ENCODE data around the gene SFXN2. TPM values are rescaled to one million over a fixed set of nuclear protein-coding genes. Genes with fewer than 3 reads are reported as not detected.

The SFXN2 gene
- total RNA-seq, 5 donors from 2014 or later (not counting 1 experiment from before 2014, with no cell fraction given) = 9.2 to 32.6 (median 22.6) TPM

GRCh38 chr10:102773320-102773719, 58.9 kb downstream of the SFXN2 start:
- ChIA-PET CTCF (no interaction called here), POLR2A (interaction anchor here in 1 of 2 donors (0.7 kb wide), 1 partner anchor 114 kb away, joined by 6 read pairs; no protein-coding TSS in a partner anchor)
- H3K9me3 ChIP-seq = no peaks in the 10 kb centered on the region
- no peak overlapping the region for H3K27ac ChIP-seq (ENCODE audit: low read length)
- Mint-ChIP-seq H3K4me1 (peaks cover 68 to 71% (median 70%) of the 10 kb centered on the region in 3 donors), H3K9me3 (no peaks in the 10 kb centered on the region), H3K36me3 (peaks cover 9% of the 10 kb centered on the region), H3K27me3 (no peaks in the 10 kb centered on the region), H3K4me3 (peak overlapping the region in 1 of 3 donors; percentile 38), H3K27ac (no peak overlapping the region)
- ATAC-seq (replicated peaks in 1 of 4) (no peak), DNase-seq (no peak)
- peaks cover 12 to 43% of the 10 kb centered on the region in 2 experiments for H3K4me1 ChIP-seq (ENCODE audit: control insufficient read depth in 1 of 2, extremely low read depth in 1 of 2, insufficient read depth in 2 of 2, low read length in 2 of 2)
- peaks cover 0 to 2% of the 10 kb centered on the region in 2 donors for H3K36me3 ChIP-seq (ENCODE audit: control insufficient read depth in 2 of 2, extremely low read depth in 1 of 2, insufficient read depth in 1 of 2, low read length in 1 of 2)
- no peaks in the 10 kb centered on the region for H3K27me3 ChIP-seq (replicated peaks in 1 of 2; ENCODE audit: control insufficient read depth in 2 of 2, extremely low read depth in 1 of 2, insufficient read depth in 2 of 2, low read length in 1 of 2)
- no peak overlapping the region for H3K4me3 ChIP-seq (ENCODE audit: control insufficient read depth in 1 of 2, extremely low read depth in 1 of 2, low read length in 1 of 2)
- WGBS (ENCODE audit: insufficient coverage) = 83% methylated on average over 1 of the region's 1 CpG

GRCh38 chr10:102773986-102774385, 59.5 kb downstream of the SFXN2 start:
- Histone ChIP-seq H3K4me3 (ENCODE audit: control insufficient read depth in 1 of 2, extremely low read depth in 1 of 2, low read length in 1 of 2) (no peak overlapping the region), H3K36me3 (ENCODE audit: control insufficient read depth in 2 of 2, extremely low read depth in 1 of 2, insufficient read depth in 1 of 2, low read length in 1 of 2) (peaks cover 0 to 2% of the 10 kb centered on the region in 2 donors), H3K4me1 (ENCODE audit: control insufficient read depth in 1 of 2, extremely low read depth in 1 of 2, insufficient read depth in 2 of 2, low read length in 2 of 2) (peaks cover 12 to 43% of the 10 kb centered on the region in 2 experiments), H3K9me3 (no peaks in the 10 kb centered on the region), H3K27me3 (replicated peaks in 1 of 2; ENCODE audit: control insufficient read depth in 2 of 2, extremely low read depth in 1 of 2, insufficient read depth in 2 of 2, low read length in 1 of 2) (no peaks in the 10 kb centered on the region), H3K27ac (ENCODE audit: low read length) (no peak overlapping the region)
- peaks cover 9% of the 10 kb centered on the region for H3K36me3 Mint-ChIP-seq
- peaks cover 71 to 73% (median 73%) of the 10 kb centered on the region in 3 donors for H3K4me1 Mint-ChIP-seq
- no peak overlapping the region for H3K27ac Mint-ChIP-seq
- no peaks in the 10 kb centered on the region for H3K27me3 Mint-ChIP-seq
- ChIA-PET POLR2A (no interaction called here), CTCF (no interaction called here)
- H3K9me3 Mint-ChIP-seq = no peaks in the 10 kb centered on the region
- peak in 3 of 4 experiments; percentile 32 to 64 (median 41) for ATAC-seq (replicated peaks in 1 of 4)
- DNase-seq = peak in 23 of 35 experiments; percentile 1 to 49 (median 18)
- H3K4me3 Mint-ChIP-seq = peak overlapping the region in 1 of 3 donors; percentile 38
- WGBS (ENCODE audit: insufficient coverage) = 80% methylated on average over 4 of the region's 5 CpGs

DNA sequence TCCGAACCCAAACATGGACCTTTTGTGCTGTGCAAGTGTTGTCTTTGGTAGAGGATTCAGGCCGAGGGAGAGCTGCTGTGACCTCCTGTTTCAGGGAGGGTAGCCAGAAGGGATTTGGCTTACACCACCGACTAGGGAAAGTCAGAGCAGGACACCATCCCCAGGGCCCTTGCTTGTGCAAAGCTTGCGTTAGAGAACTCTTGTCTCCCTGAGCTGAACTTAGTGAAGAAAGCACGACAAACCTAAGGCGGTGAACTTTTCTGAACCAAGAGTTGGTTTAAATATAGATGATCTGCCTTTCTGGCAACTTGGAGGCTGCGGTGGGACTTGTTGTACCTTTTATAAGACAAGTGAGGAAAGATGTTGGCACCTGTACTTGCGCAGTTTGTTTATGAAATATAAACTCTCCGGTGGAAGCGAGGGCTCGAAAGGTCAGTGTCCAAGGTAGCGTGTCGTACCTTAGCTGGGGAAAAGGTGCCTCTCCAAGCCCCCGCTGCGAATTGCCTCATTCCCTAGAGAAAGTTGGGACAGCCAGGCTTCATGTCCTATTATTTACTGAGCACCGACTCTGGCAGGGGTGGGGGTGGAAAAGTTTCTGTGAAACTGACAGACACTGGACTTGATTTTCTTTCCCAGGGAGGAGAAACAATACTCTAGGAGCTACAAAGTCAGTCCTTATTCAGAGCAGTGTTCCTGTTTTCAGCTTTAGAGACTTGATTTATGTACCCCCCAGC, 60.9 kb downstream of the SFXN2 start:
- Mint-ChIP-seq H3K27me3 (no peaks in the 10 kb centered on the region), H3K4me3 (peak overlapping the region; percentile 1 to 62 (median 43)), H3K36me3 (peaks cover 11% of the 10 kb centered on the region), H3K27ac (peak overlapping the region; percentile 27 to 55), H3K4me1 (peaks cover 66 to 69% (median 69%) of the 10 kb centered on the region in 3 donors), H3K9me3 (no peaks in the 10 kb centered on the region)
- no peaks in the 10 kb centered on the region for H3K27me3 ChIP-seq (replicated peaks in 1 of 2; ENCODE audit: control insufficient read depth in 2 of 2, extremely low read depth in 1 of 2, insufficient read depth in 2 of 2, low read length in 1 of 2)
- peaks cover 12 to 43% of the 10 kb centered on the region in 2 experiments for H3K4me1 ChIP-seq (ENCODE audit: control insufficient read depth in 1 of 2, extremely low read depth in 1 of 2, insufficient read depth in 2 of 2, low read length in 2 of 2)
- POLR2A ChIA-PET = interaction anchor here in 1 of 2 donors (0.6 kb wide), 1 partner anchor 21 kb away, joined by 7 read pairs; no protein-coding TSS in a partner anchor
- DNase-seq = no peak
- no peak for ATAC-seq (replicated peaks in 1 of 4)
- H3K4me3 ChIP-seq (ENCODE audit: control insufficient read depth in 1 of 2, extremely low read depth in 1 of 2, low read length in 1 of 2) = no peak overlapping the region
- peaks cover 3 to 5% of the 10 kb centered on the region in 2 donors for H3K36me3 ChIP-seq (ENCODE audit: control insufficient read depth in 2 of 2, extremely low read depth in 1 of 2, insufficient read depth in 1 of 2, low read length in 1 of 2)
- no peaks in the 10 kb centered on the region for H3K9me3 ChIP-seq
- CTCF ChIA-PET = interaction anchor here in 1 of 2 donors (0.6 to 1.0 kb wide), 4 partner anchors 22 to 1680 kb away, joined by 3 to 4 read pairs (median 4); no protein-coding TSS in a partner anchor
- no peak overlapping the region for H3K27ac ChIP-seq (ENCODE audit: low read length)
- 98% methylated on average over 15 of the region's 16 CpGs for WGBS (ENCODE audit: insufficient coverage)

GRCh38 chr10:102775935-102776669, 61.7 kb downstream of the SFXN2 start:
- Mint-ChIP-seq H3K4me1 (peaks cover 61 to 69% (median 67%) of the 10 kb centered on the region in 3 donors), H3K4me3 (peak overlapping the region; percentile 37 to 62 (median 43)), H3K9me3 (no peaks in the 10 kb centered on the region), H3K27ac (no peak overlapping the region), H3K36me3 (peaks cover 18% of the 10 kb centered on the region), H3K27me3 (no peaks in the 10 kb centered on the region)
- DNase-seq = peak in 31 of 35 experiments; percentile 4 to 66 (median 41)
- Histone ChIP-seq H3K9me3 (no peaks in the 10 kb centered on the region), H3K4me1 (ENCODE audit: control insufficient read depth in 1 of 2, extremely low read depth in 1 of 2, insufficient read depth in 2 of 2, low read length in 2 of 2) (peaks cover 12 to 43% of the 10 kb centered on the region in 2 experiments), H3K27me3 (replicated peaks in 1 of 2; ENCODE audit: control insufficient read depth in 2 of 2, extremely low read depth in 1 of 2, insufficient read depth in 2 of 2, low read length in 1 of 2) (no peaks in the 10 kb centered on the region), H3K27ac (ENCODE audit: low read length) (no peak overlapping the region), H3K36me3 (ENCODE audit: control insufficient read depth in 2 of 2, extremely low read depth in 1 of 2, insufficient read depth in 1 of 2, low read length in 1 of 2) (peaks cover 3 to 5% of the 10 kb centered on the region in 2 donors), H3K4me3 (ENCODE audit: control insufficient read depth in 1 of 2, extremely low read depth in 1 of 2, low read length in 1 of 2) (peak overlapping the region in 1 of 2 donors; percentile 5)
- ChIA-PET CTCF (interaction anchor here in 1 of 2 donors (0.6 kb wide), 2 partner anchors 31 to 704 kb away, joined by 3 to 4 read pairs; no protein-coding TSS in a partner anchor), POLR2A (interaction anchor here in 1 of 2 donors (0.6 kb wide), 1 partner anchor 22 kb away, joined by 7 read pairs; no protein-coding TSS in a partner anchor)
- peak; percentile 48 to 90 (median 62) for ATAC-seq (replicated peaks in 1 of 4)
- 56% methylated on average over 16 of the region's 17 CpGs for WGBS (ENCODE audit: insufficient coverage)

DNA sequence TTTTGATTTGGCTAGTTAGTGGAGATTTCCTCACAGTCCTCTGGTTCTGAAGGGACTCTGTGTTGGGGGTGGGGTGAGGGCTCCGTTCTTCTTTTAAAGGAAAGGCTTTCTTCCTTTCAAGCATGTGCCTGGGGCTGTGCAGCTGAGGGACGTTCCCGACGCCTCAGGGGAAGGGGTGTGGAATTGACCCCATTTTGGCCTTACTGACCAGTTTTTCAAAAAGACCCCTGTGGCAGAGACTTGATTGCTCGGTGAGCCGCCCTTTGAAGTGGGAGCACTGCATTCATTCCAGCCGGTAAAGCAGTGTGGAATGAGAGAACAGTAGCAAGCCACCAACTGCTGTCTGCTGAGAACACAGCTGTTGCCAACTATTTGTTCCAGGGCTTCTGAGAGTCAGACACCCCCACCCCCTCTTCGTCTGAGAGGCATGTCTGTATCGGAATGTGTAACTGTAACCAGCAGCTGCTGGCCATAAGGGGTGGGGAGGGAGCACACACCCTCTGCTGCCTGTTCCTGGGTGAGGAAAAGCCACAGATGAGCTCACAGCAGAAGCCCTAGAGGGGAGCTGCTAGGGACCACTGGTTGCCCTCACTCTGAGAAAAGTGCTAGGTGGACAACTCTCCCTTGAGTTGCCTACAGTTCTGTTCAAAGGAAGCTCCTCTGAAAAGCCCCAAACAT, 62.5 kb downstream of the SFXN2 start:
- 60% methylated on average over 7 of the region's 9 CpGs for WGBS (ENCODE audit: insufficient coverage)
- peak in 1 of 4 experiments; percentile 32 for ATAC-seq (replicated peaks in 1 of 4)
- H3K4me1 Mint-ChIP-seq = peaks cover 60 to 73% (median 71%) of the 10 kb centered on the region in 3 donors
- Histone ChIP-seq H3K27ac (ENCODE audit: low read length) (no peak overlapping the region), H3K4me1 (ENCODE audit: control insufficient read depth in 1 of 2, extremely low read depth in 1 of 2, insufficient read depth in 2 of 2, low read length in 2 of 2) (peaks cover 12 to 46% of the 10 kb centered on the region in 2 experiments), H3K9me3 (no peaks in the 10 kb centered on the region), H3K27me3 (replicated peaks in 1 of 2; ENCODE audit: control insufficient read depth in 2 of 2, extremely low read depth in 1 of 2, insufficient read depth in 2 of 2, low read length in 1 of 2) (no peaks in the 10 kb centered on the region), H3K36me3 (ENCODE audit: control insufficient read depth in 2 of 2, extremely low read depth in 1 of 2, insufficient read depth in 1 of 2, low read length in 1 of 2) (peaks cover 3 to 5% of the 10 kb centered on the region in 2 donors), H3K4me3 (ENCODE audit: control insufficient read depth in 1 of 2, extremely low read depth in 1 of 2, low read length in 1 of 2) (no peak overlapping the region)
- H3K9me3 Mint-ChIP-seq = no peaks in the 10 kb centered on the region
- H3K36me3 Mint-ChIP-seq = peaks cover 18% of the 10 kb centered on the region
- no peak overlapping the region for H3K27ac Mint-ChIP-seq
- peak in 6 of 35 experiments; percentile 3 to 38 (median 19) for DNase-seq
- no peaks in the 10 kb centered on the region for H3K27me3 Mint-ChIP-seq
- H3K4me3 Mint-ChIP-seq = peak overlapping the region in 1 of 3 donors; percentile 62
- ChIA-PET POLR2A (no interaction called here), CTCF (interaction anchor here in 1 of 2 donors (0.6 kb wide), 1 partner anchor 220 kb away, joined by 3 read pairs; no protein-coding TSS in a partner anchor)

All from T-cell (primary cell).